ENCODE measurements around the gene WNT5A. TPM values are rescaled to one million over a fixed set of nuclear protein-coding genes. Genes with fewer than 3 reads are reported as not detected.

The WNT5A gene
- total RNA-seq, 1 experiment from 2014 or later, result 1.1 TPM

GRCh38 chr3:55515550-55516246 lies 28.6 kb upstream of the WNT5A start:
- H3K14ac ChIP-seq (ENCODE audit: insufficient read depth, low read length), result 0 out of 2 replicates have a peak overlapping the region, but pooled peaks have one; percentile 53
- no peaks in the 10 kb centered on the region for H3K9me3 Mint-ChIP-seq
- H3K56ac ChIP-seq (ENCODE audit: insufficient read length, low read depth, low read length), result no peak overlapping the region
- H2BK20ac ChIP-seq (ENCODE audit: low read depth, low read length, poor library complexity, severe bottlenecking), result no peak overlapping the region
- no peak overlapping the region for H2BK5ac ChIP-seq (ENCODE audit: insufficient read length, low read length)
- no peaks in the 10 kb centered on the region for H3K27me3 ChIP-seq (ENCODE audit: insufficient read depth, low read length)
- H3K4ac ChIP-seq (ENCODE audit: low read depth, low read length), result no peak overlapping the region
- H3T11ph ChIP-seq (ENCODE audit: low read length), result no peak overlapping the region
- H3K4me1 Mint-ChIP-seq, result peaks cover 54 to 62% of the 10 kb centered on the region in 2 experiments
- H4K5ac ChIP-seq (ENCODE audit: insufficient read length, low read depth, low read length), result no peak overlapping the region
- no peak overlapping the region for H2BK12ac ChIP-seq (ENCODE audit: insufficient read length, low read depth, low read length)
- H2AFZ ChIP-seq (ENCODE audit: low read length), result no peak overlapping the region
- H3K23me2 ChIP-seq (ENCODE audit: insufficient read length, low read depth, low read length, poor library complexity, severe bottlenecking), result no peaks in the 10 kb centered on the region
- H4K91ac ChIP-seq (ENCODE audit: insufficient read length, low read depth, low read length), result no peak overlapping the region
- no peak overlapping the region for H3K4me2 ChIP-seq (ENCODE audit: insufficient read depth, insufficient read length, low read length)
- H3K4me3 Mint-ChIP-seq, result no peak overlapping the region
- WGBS (ENCODE audit: extremely low coverage, insufficient read length, low lambda C conversion rate), result no CpG with 5 or more reads among the region's 14 CpGs
- no peaks in the 10 kb centered on the region for H3K9me3 ChIP-seq (ENCODE audit: control insufficient read depth, low read depth, low read length)
- H3K27me3 Mint-ChIP-seq (ENCODE audit: low read depth), result peaks cover 2% of the 10 kb centered on the region; the same call in 1 of the 2 replicates
- H3K36me3 Mint-ChIP-seq (ENCODE audit: insufficient read depth in 1 of 3, low read depth in 3 of 3), result no peaks in the 10 kb centered on the region
- H3K4me1 ChIP-seq (ENCODE audit: insufficient read depth, low read length), result peaks cover 7% of the 10 kb centered on the region
- H4K8ac ChIP-seq (replicated peaks; ENCODE audit: insufficient read length, low read depth, low read length), result no peak overlapping the region
- no peak for DNase-seq
- TF ChIP-seq CTCF (conservative IDR thresholded peaks at IDR 0.05), result no peak
- H3K79me2 ChIP-seq (ENCODE audit: insufficient read depth, low read length), result no peaks in the 10 kb centered on the region
- H3K9ac ChIP-seq (ENCODE audit: extremely low read depth, insufficient read length, low read length), result no peak overlapping the region
- H3K27ac Mint-ChIP-seq, result peak overlapping the region in 1 of 3 experiments; percentile 84; a peak in 1 of 7 replicates
- H2BK15ac ChIP-seq (ENCODE audit: low read depth, low read length), result no peak overlapping the region
- H2AK5ac ChIP-seq (ENCODE audit: insufficient read length, low read length), result no peak overlapping the region
- no peak overlapping the region for H2BK120ac ChIP-seq (ENCODE audit: low read depth, low read length, poor library complexity, severe bottlenecking)
- no peaks in the 10 kb centered on the region for H4K20me1 ChIP-seq (ENCODE audit: control insufficient read depth, insufficient read depth, insufficient read length)
- H3K79me1 ChIP-seq (ENCODE audit: insufficient read depth, low read depth, low read length, poor library complexity, severe bottlenecking), result no peaks in the 10 kb centered on the region
- no peak overlapping the region for H3K18ac ChIP-seq (ENCODE audit: insufficient read length, low read depth, low read length)
- H3K23ac ChIP-seq (ENCODE audit: insufficient read length, low read depth, low read length), result no peak overlapping the region
- H3K27ac ChIP-seq (ENCODE audit: insufficient read length, low read depth, low read length), result no peak overlapping the region

Data from H9 (cell line).